Stomach (tissue), 4 donors: Measurements from ENCODE around the gene B3GNT3.
"Not testable (repeated sequence)": the region's sequence is repeated elsewhere in the genome, so short reads cannot be mapped to it uniquely, and the experiment has no call there.

Experiments used
- CTCF ChIP-seq, 7 experiments: fragments of 450-650 bp in 4 of 7; fragments of 200-600 bp in 3 of 7; sonication (generic) in 3 of 7; IDR thresholded peaks; one replicate each; pipeline ENCODE4 v1.5.1; 2016 to 2019; ENCODE audit warnings: antibody characterized with exemption in 7 of 7, control low read depth in 2 of 7, mild to moderate bottlenecking in 1 of 7
- EP300 ChIP-seq: sonication (generic); formaldehyde crosslinking; IDR thresholded peaks from one replicate; pipeline ENCODE4 v1.6.1; 2017; ENCODE audit warnings: antibody characterized with exemption
- POLR2A ChIP-seq, 4 donors: fragments of 450-650 bp; IDR thresholded peaks; one replicate each; pipeline ENCODE4 v1.6.1; 2016; ENCODE audit warnings: antibody characterized with exemption in 4 of 4, control low read depth in 2 of 4, mild to moderate bottlenecking in 1 of 4, moderate library complexity in 1 of 4
- POLR2AphosphoS5 ChIP-seq, 3 donors: sonication (generic); formaldehyde crosslinking; IDR thresholded peaks; one replicate each; pipeline ENCODE4 v1.6.1; 2016; ENCODE audit warnings: antibody characterized with exemption in 3 of 3

DNA sequence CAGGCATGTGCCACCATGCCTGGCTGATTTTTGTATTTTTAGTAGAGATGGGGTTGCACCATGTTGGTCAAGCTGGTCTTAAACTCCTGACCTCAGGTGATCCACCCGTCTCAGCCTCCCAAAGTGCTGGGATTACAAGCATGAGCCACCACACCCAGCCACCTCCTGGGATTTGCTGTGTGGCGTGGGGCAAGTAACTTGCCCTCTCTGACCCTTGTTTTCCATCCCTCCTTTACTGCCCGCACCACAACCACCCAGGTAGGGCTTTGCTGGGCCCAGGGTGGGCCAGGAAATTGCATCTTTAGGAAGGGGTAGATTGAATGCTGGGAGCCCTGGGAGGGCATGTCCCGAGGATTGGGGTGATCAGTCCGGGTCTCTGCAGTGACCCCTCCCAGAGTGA lies 11.2 kb upstream of the B3GNT3 start:
- not testable (repeated sequence) for TF ChIP-seq CTCF (IDR thresholded peaks at IDR 0.05); POLR2A (IDR thresholded peaks at IDR 0.05); POLR2AphosphoS5 (IDR thresholded peaks at IDR 0.05); EP300
